Measurements from ENCODE around the gene RGS18.

GRCh38 chr1:192147221-192147620 is 11.0 kb upstream of the RGS18 start:
- TF ChIP-seq, protein P1, sequence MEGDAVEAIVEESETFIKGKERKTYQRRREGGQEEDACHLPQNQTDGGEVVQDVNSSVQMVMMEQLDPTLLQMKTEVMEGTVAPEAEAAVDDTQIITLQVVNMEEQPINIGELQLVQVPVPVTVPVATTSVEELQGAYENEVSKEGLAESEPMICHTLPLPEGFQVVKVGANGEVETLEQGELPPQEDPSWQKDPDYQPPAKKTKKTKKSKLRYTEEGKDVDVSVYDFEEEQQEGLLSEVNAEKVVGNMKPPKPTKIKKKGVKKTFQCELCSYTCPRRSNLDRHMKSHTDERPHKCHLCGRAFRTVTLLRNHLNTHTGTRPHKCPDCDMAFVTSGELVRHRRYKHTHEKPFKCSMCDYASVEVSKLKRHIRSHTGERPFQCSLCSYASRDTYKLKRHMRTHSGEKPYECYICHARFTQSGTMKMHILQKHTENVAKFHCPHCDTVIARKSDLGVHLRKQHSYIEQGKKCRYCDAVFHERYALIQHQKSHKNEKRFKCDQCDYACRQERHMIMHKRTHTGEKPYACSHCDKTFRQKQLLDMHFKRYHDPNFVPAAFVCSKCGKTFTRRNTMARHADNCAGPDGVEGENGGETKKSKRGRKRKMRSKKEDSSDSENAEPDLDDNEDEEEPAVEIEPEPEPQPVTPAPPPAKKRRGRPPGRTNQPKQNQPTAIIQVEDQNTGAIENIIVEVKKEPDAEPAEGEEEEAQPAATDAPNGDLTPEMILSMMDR (IDR thresholded peaks at IDR 0.05 in 8 of 11, conservative IDR thresholded peaks at IDR 0.05 in 3 of 11) = no peak
- no peak for TF ChIP-seq POLR2A (IDR thresholded peaks at IDR 0.05)

Measured in spleen (tissue), 7 donors.